LNCaP clone FGC (cell line): Measurements from ENCODE around the gene MAG.

Experiments used
- DNase-seq: peaks from one replicate; pipeline ENCODE4 v3.0.0-alpha.2; 2011; ENCODE audit warnings: low read depth
- H3K4me3 ChIP-seq: 2 replicates; pipeline ENCODE4 v1.5.1; 2011; ENCODE audit warnings: mild to moderate bottlenecking, low read depth, low read length, control low read depth
- CTCF ChIP-seq: IDR thresholded peaks from 2 replicates; pipeline ENCODE4 v1.5.1; 2012; ENCODE audit warnings: mild to moderate bottlenecking; ENCODE audit not compliant: control insufficient read depth, insufficient read depth; ENCODE audit errors: extremely low read depth

MAG gene

GRCh38 chr19:35293363-35293739, 1.4 kb downstream of the MAG start:
- no peak for TF ChIP-seq CTCF
- H3K4me3 ChIP-seq = no peak overlapping the region
- no peak for DNase-seq

- H3K4me3 ChIP-seq = no peak overlapping the region
- no peak for TF ChIP-seq CTCF
- DNase-seq = no peak
These were observed 1.8 kb downstream of the MAG start for GRCh38 chr19:35293808-35294207.

- no peak for DNase-seq
- no peak for TF ChIP-seq CTCF
- no peak overlapping the region for H3K4me3 ChIP-seq
These were observed 2.4 kb downstream of the MAG start for GRCh38 chr19:35294328-35294727.

- TF ChIP-seq CTCF = no peak
- no peak for DNase-seq
- H3K4me3 ChIP-seq = no peak overlapping the region
These were observed 3.2 kb downstream of the MAG start for GRCh38 chr19:35294859-35295791.

- DNase-seq = no peak
- no peak overlapping the region for H3K4me3 ChIP-seq
- no peak for TF ChIP-seq CTCF
These were observed 4.0 kb downstream of the MAG start for GRCh38 chr19:35295792-35296462.

- H3K4me3 ChIP-seq = no peak overlapping the region
- no peak for TF ChIP-seq CTCF
- DNase-seq = no peak
These were observed 4.9 kb downstream of the MAG start for GRCh38 chr19:35296644-35297514.
